Measurements from ENCODE around the gene IDH1.

DNA sequence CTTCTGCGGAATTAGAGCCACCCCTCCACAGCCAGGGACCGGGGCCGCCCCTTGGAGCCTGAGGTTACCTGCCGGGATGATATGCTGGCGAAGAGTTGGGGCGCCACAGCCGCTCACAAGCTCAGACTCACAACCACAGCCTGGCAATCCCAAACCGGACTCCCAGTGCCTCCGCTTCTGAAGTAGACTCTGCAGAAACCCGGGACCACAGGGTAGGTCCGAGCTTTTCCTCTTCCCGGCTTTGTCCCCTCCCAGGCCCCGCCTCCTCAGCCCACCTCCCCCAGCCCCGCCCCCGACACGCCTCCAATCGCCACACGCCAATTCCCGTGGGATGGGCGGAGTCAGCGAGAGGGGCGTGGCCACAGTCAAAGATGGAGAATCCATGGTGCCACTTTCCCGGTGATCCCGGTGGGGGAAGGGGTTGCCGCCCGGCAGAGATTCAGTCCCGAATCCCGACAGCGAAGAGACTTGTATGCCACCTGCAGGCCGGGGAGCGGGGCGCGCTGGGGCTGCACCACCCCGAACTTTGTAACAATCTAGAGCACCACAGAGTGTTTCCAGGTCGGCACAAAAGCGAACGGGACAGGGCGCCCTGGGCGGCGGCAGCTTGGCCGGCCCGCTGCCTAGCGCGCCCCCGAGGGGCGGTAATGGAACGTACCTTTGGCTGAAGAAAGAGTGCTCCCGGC lies at the start of gene IDH1:
- TF ChIP-seq CTCF (IDR thresholded peaks at IDR 0.05) = peak in 11 of 12 donors; percentile 22 to 60 (median 42)
- TF ChIP-seq POLR2A (IDR thresholded peaks at IDR 0.05) = peak in 1 of 2 donors; percentile 52
